Activated naive CD8-positive, alpha-beta T cell treated with anti-CD3 and anti-CD28 coated beads, Interleukin-2, amount 50 U/mL, for 24 hours (primary cell): ENCODE data around the gene NUP58.

Experiments
- ATAC-seq: fragments of 150-1000 bp; cut with Tn5 transposase; one replicate; pipeline ENCODE4 v1.10.0; 2021
- DNase-seq: peaks from one replicate; pipeline ENCODE4 v3.0.0; 2021
- H3K27ac Mint-ChIP-seq: one replicate; pipeline ENCODE4 v1.8.0; 2021; ENCODE audit warnings: mild to moderate bottlenecking, mixed read lengths
- H3K27me3 Mint-ChIP-seq: one replicate; pipeline ENCODE4 v1.8.0; 2021; ENCODE audit warnings: mixed read lengths
- H3K36me3 Mint-ChIP-seq: one replicate; pipeline ENCODE4 v1.8.0; 2021; ENCODE audit warnings: low read depth, mixed read lengths
- H3K4me1 Mint-ChIP-seq: one replicate; pipeline ENCODE4 v1.8.0; 2021; ENCODE audit warnings: mixed read lengths
- H3K4me3 Mint-ChIP-seq: one replicate; pipeline ENCODE4 v1.8.0; 2021; ENCODE audit warnings: mild to moderate bottlenecking, moderate library complexity, mixed read lengths
- H3K9me3 Mint-ChIP-seq: one replicate; pipeline ENCODE4 v1.8.0; 2021; ENCODE audit warnings: mixed read lengths

Gene NUP58

DNA sequence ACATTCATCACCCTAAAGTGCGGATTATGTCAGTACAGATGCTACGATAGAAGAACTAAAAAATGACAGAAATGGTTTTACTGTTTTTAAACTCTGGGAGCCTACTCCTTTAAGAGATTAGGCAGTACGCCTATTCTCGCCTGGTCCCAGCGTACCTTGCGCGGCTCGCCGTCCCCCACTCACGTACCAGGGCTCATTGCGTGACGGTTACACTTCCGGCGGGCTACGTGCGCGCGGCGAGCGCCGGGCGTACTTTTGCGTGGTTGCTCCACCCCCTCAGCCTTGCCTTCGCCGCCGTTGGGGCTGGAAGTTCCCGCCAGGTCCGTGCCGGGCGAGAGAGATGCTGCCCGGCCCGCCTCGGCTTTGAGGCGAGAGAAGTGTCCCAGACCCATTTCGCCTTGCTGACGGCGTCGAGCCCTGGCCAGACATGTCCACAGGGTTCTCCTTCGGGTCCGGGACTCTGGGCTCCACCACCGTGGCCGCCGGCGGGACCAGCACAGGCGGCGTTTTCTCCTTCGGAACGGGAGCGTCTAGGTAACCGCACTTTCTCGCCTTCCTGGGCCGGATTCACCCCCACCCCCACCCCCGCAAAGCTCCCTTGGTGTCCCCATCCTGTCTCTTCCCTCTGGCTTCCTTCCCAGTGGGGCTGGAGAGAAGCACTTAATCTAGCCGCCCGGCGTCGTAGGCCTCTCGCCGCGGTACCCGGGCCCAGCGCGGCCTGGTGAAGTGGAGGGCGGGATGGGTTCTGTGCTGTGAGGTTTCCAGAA lies at the start of gene NUP58:
NUP58 (plus strand) TSS at position 279 of the 767 bp plus-strand sequence; CDS start at position 428, 149 bp downstream.
- H3K27me3 Mint-ChIP-seq = peaks cover 4% of the 10 kb centered on the region
- ATAC-seq = peak; percentile 99
- peaks cover 39% of the 10 kb centered on the region for H3K4me1 Mint-ChIP-seq
- DNase-seq = peak; percentile 94
- peak within 1 kb of the TSS; percentile 92 for H3K4me3 Mint-ChIP-seq
- peaks cover 34% of the 10 kb centered on the region for H3K36me3 Mint-ChIP-seq
- H3K9me3 Mint-ChIP-seq = no peaks in the 10 kb centered on the region
- peak within 1 kb of the TSS; percentile 94 for H3K27ac Mint-ChIP-seq

DNA sequence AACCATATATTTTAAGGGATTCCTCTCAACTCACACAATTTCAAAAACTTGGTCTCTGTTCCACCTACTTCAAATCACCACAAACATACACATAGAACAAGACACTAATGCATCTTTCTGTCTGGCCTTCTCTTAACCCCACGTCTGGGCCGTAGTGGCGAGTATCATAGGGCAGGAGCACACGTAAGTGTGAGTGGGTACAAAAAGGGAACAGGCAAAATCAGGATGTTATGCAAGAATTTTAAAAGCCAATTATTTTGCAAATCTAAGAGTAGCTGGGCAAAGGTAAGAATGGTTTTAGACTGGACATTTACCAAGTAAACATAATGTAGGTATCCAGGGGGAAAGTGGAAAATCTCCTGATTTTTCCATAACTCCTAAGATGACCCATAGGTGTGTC lies 49.2 kb upstream of the NUP58 start:
- Mint-ChIP-seq H3K4me1 (no peaks in the 10 kb centered on the region), H3K4me3 (no peak overlapping the region), H3K36me3 (peaks cover 33% of the 10 kb centered on the region)

DNA sequence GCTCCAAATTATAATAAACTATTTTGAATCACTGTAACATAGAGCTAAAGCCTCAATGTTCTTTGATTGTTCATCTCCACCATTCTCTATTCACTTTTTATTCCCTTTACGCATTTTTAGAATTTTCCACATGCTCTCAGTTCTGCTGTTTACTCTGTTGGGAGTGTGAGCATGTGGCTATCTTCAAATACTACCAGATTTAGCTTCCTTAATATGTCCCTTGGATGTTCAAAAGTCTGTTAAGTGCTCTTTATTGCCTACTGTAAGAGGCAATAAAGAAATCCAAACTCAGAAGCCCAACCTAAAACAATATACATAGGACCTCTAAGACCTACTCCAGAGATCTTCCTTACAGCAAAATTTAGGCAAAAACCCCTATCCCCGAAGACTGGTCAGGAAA lies 48.7 kb upstream of the NUP58 start:
- H3K27me3 Mint-ChIP-seq = no peaks in the 10 kb centered on the region
- no peak for ATAC-seq

More for the DNA sequence above, 49.2 kb upstream of the NUP58 start:
- no peak for ATAC-seq
- DNase-seq = no peak
- Mint-ChIP-seq H3K9me3 (no peaks in the 10 kb centered on the region), H3K27me3 (no peaks in the 10 kb centered on the region), H3K27ac (no peak overlapping the region)

GRCh38 chr13:25253702-25254101 lies 47.7 kb upstream of the NUP58 start:
- Mint-ChIP-seq H3K4me3 (no peak overlapping the region), H3K27me3 (no peaks in the 10 kb centered on the region), H3K27ac (no peak overlapping the region), H3K36me3 (peaks cover 36% of the 10 kb centered on the region), H3K4me1 (no peaks in the 10 kb centered on the region), H3K9me3 (no peaks in the 10 kb centered on the region)
- ATAC-seq = no peak
- DNase-seq = no peak

More for the DNA sequence above, 48.7 kb upstream of the NUP58 start:
- Mint-ChIP-seq H3K36me3 (peaks cover 38% of the 10 kb centered on the region), H3K4me3 (no peak overlapping the region), H3K4me1 (no peaks in the 10 kb centered on the region), H3K9me3 (no peaks in the 10 kb centered on the region), H3K27ac (no peak overlapping the region)
- no peak for DNase-seq

- Mint-ChIP-seq H3K4me3 (no peak overlapping the region), H3K27ac (no peak overlapping the region), H3K36me3 (peaks cover 31% of the 10 kb centered on the region), H3K4me1 (no peaks in the 10 kb centered on the region), H3K9me3 (no peaks in the 10 kb centered on the region), H3K27me3 (no peaks in the 10 kb centered on the region)
- no peak for DNase-seq
- ATAC-seq = no peak
Observed at GRCh38 chr13:25262261-25262660, 39.2 kb upstream of the NUP58 start.

- Mint-ChIP-seq H3K9me3 (no peaks in the 10 kb centered on the region), H3K4me1 (peaks cover 5% of the 10 kb centered on the region), H3K27ac (no peak overlapping the region), H3K27me3 (no peaks in the 10 kb centered on the region), H3K4me3 (no peak overlapping the region), H3K36me3 (peaks cover 24% of the 10 kb centered on the region)
- DNase-seq (no peak), ATAC-seq (no peak)
Observed at GRCh38 chr13:25266706-25267105, 34.7 kb upstream of the NUP58 start.

GRCh38 chr13:25267715-25268114 lies 33.7 kb upstream of the NUP58 start:
- DNase-seq (no peak), ATAC-seq (peak; percentile 57)
- no peak overlapping the region for H3K4me3 Mint-ChIP-seq
- no peaks in the 10 kb centered on the region for H3K9me3 Mint-ChIP-seq
- peaks cover 5% of the 10 kb centered on the region for H3K4me1 Mint-ChIP-seq
- peak overlapping the region; percentile 53 for H3K27ac Mint-ChIP-seq
- H3K27me3 Mint-ChIP-seq = no peaks in the 10 kb centered on the region
- H3K36me3 Mint-ChIP-seq = peaks cover 26% of the 10 kb centered on the region

GRCh38 chr13:25268561-25268960 lies 32.9 kb upstream of the NUP58 start:
- Mint-ChIP-seq H3K4me1 (peaks cover 5% of the 10 kb centered on the region), H3K36me3 (peaks cover 24% of the 10 kb centered on the region), H3K9me3 (no peaks in the 10 kb centered on the region), H3K27me3 (no peaks in the 10 kb centered on the region), H3K4me3 (no peak overlapping the region), H3K27ac (no peak overlapping the region)
- no peak for ATAC-seq
- no peak for DNase-seq

DNA sequence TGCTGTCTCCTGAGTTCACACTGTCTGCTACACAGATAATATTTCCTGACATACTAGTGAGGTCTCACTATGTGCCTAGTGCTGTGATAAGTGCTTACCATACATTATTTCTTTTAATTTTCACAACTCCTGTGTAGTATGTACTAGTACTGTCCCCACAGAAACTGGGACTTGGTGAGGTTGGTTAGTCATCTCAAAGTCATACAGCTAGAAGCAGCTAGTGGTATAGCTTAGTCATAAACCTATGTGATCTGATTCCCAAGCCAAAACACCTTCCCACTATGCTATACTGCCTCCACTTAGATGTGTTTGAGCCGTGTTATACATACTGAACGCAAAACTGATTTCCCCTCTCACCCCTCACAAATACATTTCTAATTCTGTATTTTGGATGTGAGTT lies 24.7 kb upstream of the NUP58 start:
- Mint-ChIP-seq H3K4me1 (peaks cover 57% of the 10 kb centered on the region), H3K27ac (peak overlapping the region; percentile 6), H3K36me3 (peaks cover 14% of the 10 kb centered on the region), H3K4me3 (no peak overlapping the region), H3K27me3 (no peaks in the 10 kb centered on the region), H3K9me3 (no peaks in the 10 kb centered on the region)
- DNase-seq = no peak
- peak; percentile 99 for ATAC-seq

DNA sequence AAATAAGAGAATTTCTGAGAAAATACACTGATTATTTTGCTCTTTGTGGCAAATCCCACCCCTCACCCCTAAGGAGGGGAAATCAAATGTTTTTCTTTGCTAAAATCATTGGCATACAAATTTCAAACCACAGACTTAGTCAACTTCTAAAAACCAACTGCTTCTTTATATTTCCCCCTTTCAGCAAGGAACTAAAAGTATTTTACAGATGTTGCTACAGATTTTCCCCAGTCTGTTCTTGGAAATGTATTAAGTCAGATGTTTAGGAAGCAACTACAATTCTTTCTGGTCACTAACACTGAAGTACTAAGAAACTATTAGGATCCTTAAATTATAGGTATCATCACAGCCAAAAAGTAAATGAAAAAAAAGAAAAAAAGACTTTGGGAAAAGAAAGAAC lies 21.0 kb upstream of the NUP58 start:
- no peak for DNase-seq
- peaks cover 1% of the 10 kb centered on the region for H3K36me3 Mint-ChIP-seq
- no peak overlapping the region for H3K4me3 Mint-ChIP-seq
- ATAC-seq = no peak
- H3K27me3 Mint-ChIP-seq = no peaks in the 10 kb centered on the region
- H3K9me3 Mint-ChIP-seq = no peaks in the 10 kb centered on the region
- peak overlapping the region; percentile 28 for H3K27ac Mint-ChIP-seq
- H3K4me1 Mint-ChIP-seq = peaks cover 84% of the 10 kb centered on the region

- Mint-ChIP-seq H3K4me1 (peaks cover 87% of the 10 kb centered on the region), H3K27ac (peak overlapping the region; percentile 81), H3K36me3 (peaks cover 3% of the 10 kb centered on the region), H3K27me3 (no peaks in the 10 kb centered on the region), H3K9me3 (no peaks in the 10 kb centered on the region), H3K4me3 (peak overlapping the region; percentile 30)
- peak; percentile 74 for ATAC-seq
- DNase-seq = no peak
Observed at GRCh38 chr13:25281193-25281934, 20.1 kb upstream of the NUP58 start.

GRCh38 chr13:25281935-25282332 lies 19.5 kb upstream of the NUP58 start:
- ATAC-seq (peak; percentile 67), DNase-seq (peak; percentile 40)
- peaks cover 84% of the 10 kb centered on the region for H3K4me1 Mint-ChIP-seq
- H3K9me3 Mint-ChIP-seq = no peaks in the 10 kb centered on the region
- peak overlapping the region; percentile 30 for H3K4me3 Mint-ChIP-seq
- H3K27me3 Mint-ChIP-seq = no peaks in the 10 kb centered on the region
- H3K36me3 Mint-ChIP-seq = peaks cover 6% of the 10 kb centered on the region
- peak overlapping the region; percentile 81 for H3K27ac Mint-ChIP-seq

- DNase-seq = peak; percentile 36
- no peaks in the 10 kb centered on the region for H3K9me3 Mint-ChIP-seq
- peak overlapping the region; percentile 95 for H3K27ac Mint-ChIP-seq
- H3K36me3 Mint-ChIP-seq = peaks cover 5% of the 10 kb centered on the region
- peak; percentile 8 for ATAC-seq
- peak overlapping the region; percentile 93 for H3K4me3 Mint-ChIP-seq
- peaks cover 16% of the 10 kb centered on the region for H3K27me3 Mint-ChIP-seq
- H3K4me1 Mint-ChIP-seq = peaks cover 48% of the 10 kb centered on the region
Observed at GRCh38 chr13:25286308-25286968, 15.0 kb upstream of the NUP58 start.

GRCh38 chr13:25286969-25287961 lies 14.2 kb upstream of the NUP58 start, which contains the start of gene MTMR6:
MTMR6 (minus strand) TSS chr13:25287488; CDS start chr13:25287247, 241 bp downstream.
- H3K9me3 Mint-ChIP-seq = no peaks in the 10 kb centered on the region
- peaks cover 16% of the 10 kb centered on the region for H3K27me3 Mint-ChIP-seq
- H3K4me3 Mint-ChIP-seq = peak within 1 kb of the TSS; percentile 93
- H3K27ac Mint-ChIP-seq = peak within 1 kb of the TSS; percentile 95
- peaks cover 43% of the 10 kb centered on the region for H3K4me1 Mint-ChIP-seq
- peaks cover 5% of the 10 kb centered on the region for H3K36me3 Mint-ChIP-seq
- DNase-seq (peak; percentile 98), ATAC-seq (peak; percentile 93)
